NCI-H1694 (cell line): ENCODE results near the gene PWP1.

Experiments used
- DNase-seq: peaks from one replicate; lab custom pipeline; 2025; lab: John Stamatoyannopoulos, UW

PWP1 gene

GRCh38 chr12:107735763-107736162 is 50.2 kb downstream of the PWP1 start:
- DNase-seq = no peak

GRCh38 chr12:107736914-107737313 is 51.3 kb downstream of the PWP1 start:
- DNase-seq = no peak

- DNase-seq = no peak
These were observed 62.9 kb downstream of the PWP1 start for GRCh38 chr12:107748472-107748871.

- DNase-seq = no peak
These were observed 63.5 kb downstream of the PWP1 start for GRCh38 chr12:107749083-107749482.

GRCh38 chr12:107759410-107759809 is 73.8 kb downstream of the PWP1 start:
- no peak for DNase-seq

- no peak for DNase-seq
These were observed 74.7 kb downstream of the PWP1 start for GRCh38 chr12:107760207-107760808.

- DNase-seq = peak; percentile 79
These were observed 75.4 kb downstream of the PWP1 start, which contains the start of gene PRDM4 for GRCh38 chr12:107760809-107761501. Gene PRDM4, minus strand, starts transcription at chr12:107761137. Its CDS starts 622 bp downstream, at chr12:107760515.

- no peak for DNase-seq
These were observed 75.9 kb downstream of the PWP1 start for GRCh38 chr12:107761502-107761904.
